ENCODE measurements around the gene LIFR.

- TF ChIP-seq CTCF (IDR thresholded peaks at IDR 0.05): no peak
- TF ChIP-seq POLR2A (IDR thresholded peaks at IDR 0.05): no peak
These were observed 22.9 kb downstream of the LIFR start for GRCh38 chr5:38533286-38534155.
